SK-N-SH (cell line): ENCODE data around the gene SIT1. TPM values are rescaled to one million over a fixed set of nuclear protein-coding genes. Genes with fewer than 3 reads are reported as not detected.

Source experiments
- CTCF ChIA-PET: fragments of 300-600, 350-600 bp; formaldehyde crosslinking; extraction: SDS; loops from one replicate; lab custom pipeline; 2021; lab: Yijun Ruan, JAX
- POLR2A ChIA-PET: fragments of 350-600 bp; sonication (Branson Sonifier 250); formaldehyde crosslinking; extraction: SDS; loops from one replicate; lab custom pipeline; 2020; ENCODE audit warnings: antibody characterized with exemption, inconsistent platforms; lab: Yijun Ruan, JAX
- DNase-seq: peaks from one replicate; pipeline ENCODE4 v3.0.0; 2012
- H2AFZ ChIP-seq: fragments of 200-600 bp; sonication (generic); 2 replicates; pipeline ENCODE4 v1.8.1; 2016; ENCODE audit warnings: antibody characterized with exemption, mild to moderate bottlenecking, low read depth
- H3F3A ChIP-seq: fragments of 200-600 bp; sonication (generic); replicated peaks from 2 replicates; pipeline ENCODE3; 2016; ENCODE audit warnings: antibody characterized with exemption, mild to moderate bottlenecking; ENCODE audit not compliant: insufficient read depth
- H3K27ac ChIP-seq, 2 experiments: fragments of 200-500 bp in 1 of 2; fragments of 200-600 bp in 1 of 2; sonication (Bioruptor generic) in 1 of 2; sonication (generic), shearing (Covaris generic) in 1 of 2; 2 replicates each; pipeline versions ENCODE4 v1.5.1 to v1.6.1; 2014 to 2016; ENCODE audit warnings: low read depth in 2 of 2, inconsistent platforms in 1 of 2, low read length in 1 of 2, mild to moderate bottlenecking in 1 of 2, mixed read lengths in 1 of 2
- H3K27me3 ChIP-seq: fragments of 200-600 bp; sonication (generic), shearing (Covaris generic); 2 replicates; pipeline ENCODE4 v1.6.1; 2016; ENCODE audit warnings: mixed run types; ENCODE audit not compliant: insufficient read depth
- H3K36me3 ChIP-seq, 2 experiments: fragments of 200-500 bp in 1 of 2; fragments of 200-600 bp in 1 of 2; sonication (Bioruptor generic) in 1 of 2; sonication (generic) in 1 of 2; replicated peaks in 1 of 2; 2 replicates each; pipeline versions ENCODE3 to v1.5.1; 2014 to 2016; ENCODE audit warnings: low read length in 1 of 2, mild to moderate bottlenecking in 1 of 2; ENCODE audit not compliant: insufficient read depth in 2 of 2, control insufficient read depth in 1 of 2
- H3K4me1 ChIP-seq, 2 experiments: fragments of 200-500 bp in 1 of 2; fragments of 200-600 bp in 1 of 2; sonication (Bioruptor generic) in 1 of 2; sonication (generic), shearing (Covaris generic) in 1 of 2; 2 replicates each; pipeline versions ENCODE4 v1.5.1 to v1.6.1; 2014 to 2016; ENCODE audit warnings: low read depth in 1 of 2, low read length in 1 of 2, mixed run types in 1 of 2; ENCODE audit not compliant: insufficient read depth in 2 of 2, control insufficient read depth in 1 of 2
- H3K4me2 ChIP-seq: fragments of 200-600 bp; sonication (generic), shearing (Covaris generic); 2 replicates; pipeline ENCODE4 v1.6.1; 2017; ENCODE audit warnings: mixed run types
- H3K4me3 ChIP-seq, 2 experiments: fragments of 200-500 bp in 1 of 2; fragments of 200-600 bp in 1 of 2; sonication (Bioruptor generic) in 1 of 2; sonication (generic), shearing (Covaris generic) in 1 of 2; 2 replicates each; pipeline versions ENCODE4 v1.5.1 to v1.8.1; 2014 to 2016; ENCODE audit warnings: low read depth in 2 of 2, inconsistent platforms in 1 of 2, low read length in 1 of 2, mild to moderate bottlenecking in 1 of 2, mixed read lengths in 1 of 2, moderate library complexity in 1 of 2
- H3K79me2 ChIP-seq: fragments of 200-600 bp; sonication (generic); 2 replicates; pipeline ENCODE4 v1.8.1; 2017; ENCODE audit warnings: mild to moderate bottlenecking; ENCODE audit not compliant: insufficient read depth
- H3K9ac ChIP-seq: fragments of 200-600 bp; sonication (generic); 2 replicates; pipeline ENCODE4 v1.6.1; 2017; ENCODE audit warnings: mixed run types
- H3K9me2 ChIP-seq: fragments of 200-600 bp; sonication (generic); 2 replicates; pipeline ENCODE4 v1.6.1; 2017; ENCODE audit warnings: mixed run types
- H3K9me3 ChIP-seq: fragments of 200-600 bp; sonication (generic); 2 replicates; pipeline ENCODE4 v1.6.1; 2017; ENCODE audit warnings: mixed run types, mild to moderate bottlenecking, moderate library complexity
- H4K20me1 ChIP-seq: fragments of 200-600 bp; sonication (generic); 2 replicates; pipeline ENCODE4 v1.6.1; 2017; ENCODE audit warnings: mild to moderate bottlenecking, mixed run types; ENCODE audit not compliant: insufficient read depth
- CHD2 ChIP-seq: fragments of 150-350 bp; IDR thresholded peaks from 2 replicates; pipeline ENCODE4 v1.6.1; 2018; ENCODE audit warnings: low read length; ENCODE audit not compliant: partially characterized antibody
- ELF1 ChIP-seq: IDR thresholded peaks from 2 replicates; pipeline ENCODE4 v1.4.0; 2012
- EP300 ChIP-seq, 2 experiments: IDR thresholded peaks; 2 replicates each; pipeline versions ENCODE4 v1.4.0 to v1.6.1; 2012; ENCODE audit warnings: borderline replicate concordance in 1 of 2, low read depth in 1 of 2, low read length in 1 of 2
- EZH2phosphoT487 ChIP-seq: fragments of 200-600 bp; sonication (generic); IDR thresholded peaks from 2 replicates; pipeline ENCODE4 v1.6.1; 2017; ENCODE audit warnings: low read depth, mixed run types, mild to moderate bottlenecking, antibody characterized with exemption, moderate library complexity, borderline replicate concordance
- FOXM1 ChIP-seq: IDR thresholded peaks from 2 replicates; pipeline ENCODE4 v1.4.0; 2012; ENCODE audit warnings: low read depth, mild to moderate bottlenecking
- GABPA ChIP-seq: IDR thresholded peaks from 2 replicates; pipeline ENCODE4 v1.4.0; 2012; ENCODE audit warnings: low read depth, mild to moderate bottlenecking
- GATA2 ChIP-seq: sonication (generic); formaldehyde crosslinking; IDR thresholded peaks from 2 replicates; pipeline ENCODE4 v1.5.0; 2020; ENCODE audit warnings: mild to moderate bottlenecking, missing genetic modification reagents
- JUND ChIP-seq: IDR thresholded peaks from 2 replicates; pipeline ENCODE4 v1.4.0; 2012
- MEF2A ChIP-seq: IDR thresholded peaks from 2 replicates; pipeline ENCODE4 v1.4.0; 2012; ENCODE audit warnings: low read depth, borderline replicate concordance
- NFIC ChIP-seq: IDR thresholded peaks from 2 replicates; pipeline ENCODE4 v1.4.0; 2012; ENCODE audit warnings: borderline replicate concordance
- POLR2AphosphoS5 ChIP-seq: IDR thresholded peaks from 2 replicates; pipeline ENCODE4 v1.6.1; 2012; ENCODE audit warnings: low read depth, low read length
- RAD21 ChIP-seq: IDR thresholded peaks from 2 replicates; pipeline ENCODE4 v1.6.1; 2012; ENCODE audit warnings: mild to moderate bottlenecking, low read length
- RCOR1 ChIP-seq: fragments of 150-350 bp; IDR thresholded peaks from 2 replicates; pipeline ENCODE4 v1.6.1; 2017; ENCODE audit warnings: antibody characterized with exemption, low read length
- RXRA ChIP-seq: IDR thresholded peaks from 2 replicates; pipeline ENCODE4 v1.4.0; 2012; ENCODE audit warnings: low read depth, mild to moderate bottlenecking, borderline replicate concordance
- SIN3A ChIP-seq: IDR thresholded peaks from 2 replicates; pipeline ENCODE4 v1.6.1; 2012; ENCODE audit warnings: low read depth, mild to moderate bottlenecking, low read length, moderate library complexity, borderline replicate concordance
- SMC3 ChIP-seq: IDR thresholded peaks from 2 replicates; pipeline ENCODE4 v1.6.1; 2012; ENCODE audit warnings: low read depth, low read length, improper control_type of control experiment
- WGBS: methylation state at CpG from one replicate; pipeline ENCODE4 v1.1.6; 2017; ENCODE audit warnings: low lambda C conversion rate; 5-methylcytosine and 5-hydroxymethylcytosine counted together
- polyA plus RNA-seq, 3 experiments: library from polyadenylated mRNA; depleted of rRNA; stranded (reverse); fragments of >200 nt; gene quantifications; 2 replicates each; pipeline ENCODE4 v1.2.3, GENCODE V29; 2012
- TF ChIP-seq, protein P1 (sequence below): fragments of 150-350 bp; IDR thresholded peaks from 2 replicates; pipeline ENCODE4 v1.6.1; 2016; ENCODE audit warnings: mild to moderate bottlenecking, low read depth, low read length
- TF ChIP-seq, protein P2 (sequence below): IDR thresholded peaks from 2 replicates; pipeline ENCODE4 v1.4.0; 2012; ENCODE audit warnings: low read depth, borderline replicate concordance
- TF ChIP-seq, protein P3 (sequence below): fragments of 150-350 bp; IDR thresholded peaks from 2 replicates; pipeline ENCODE4 v1.6.1; 2017; ENCODE audit warnings: antibody characterized with exemption, low read length, low read depth, borderline replicate concordance

The SIT1 gene
- polyA plus RNA-seq, 1 of the 3 experiments (the other 2 are of a cell fraction): not detected

DNA sequence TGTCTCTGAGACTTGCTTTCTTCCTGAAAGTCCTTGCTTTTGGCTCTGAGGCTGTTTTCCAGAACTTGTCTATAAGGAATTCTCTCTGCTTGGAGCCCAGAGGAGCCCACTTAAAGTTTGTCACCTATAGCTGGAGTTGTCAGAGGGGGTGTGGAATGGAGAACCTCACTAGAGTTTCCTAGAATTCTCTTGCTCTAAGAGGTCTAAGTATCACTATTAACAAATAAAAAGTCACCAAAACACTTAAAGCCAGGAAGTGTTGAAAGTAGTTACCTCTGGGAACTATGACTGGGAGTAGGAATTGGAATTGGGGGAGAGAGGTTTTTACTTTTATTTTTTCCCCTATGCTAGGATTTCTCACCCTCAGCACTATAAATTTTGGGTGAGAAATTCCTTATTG lies 15.0 kb downstream of the SIT1 start:
- H3K36me3 ChIP-seq: no peaks in the 10 kb centered on the region
- no peak overlapping the region for H2AFZ ChIP-seq
- H3K9me3 ChIP-seq: no peaks in the 10 kb centered on the region
- no peak for DNase-seq
- no peak overlapping the region for H3K4me3 ChIP-seq
- H3K9ac ChIP-seq: no peak overlapping the region
- H3F3A ChIP-seq: no peaks in the 10 kb centered on the region
- H4K20me1 ChIP-seq: no peaks in the 10 kb centered on the region
- no peaks in the 10 kb centered on the region for H3K9me2 ChIP-seq
- TF ChIP-seq GABPA: no peak
- TF ChIP-seq FOXM1: no peak
- TF ChIP-seq ELF1: no peak
- no peak for TF ChIP-seq CHD2
- TF ChIP-seq, protein P1, sequence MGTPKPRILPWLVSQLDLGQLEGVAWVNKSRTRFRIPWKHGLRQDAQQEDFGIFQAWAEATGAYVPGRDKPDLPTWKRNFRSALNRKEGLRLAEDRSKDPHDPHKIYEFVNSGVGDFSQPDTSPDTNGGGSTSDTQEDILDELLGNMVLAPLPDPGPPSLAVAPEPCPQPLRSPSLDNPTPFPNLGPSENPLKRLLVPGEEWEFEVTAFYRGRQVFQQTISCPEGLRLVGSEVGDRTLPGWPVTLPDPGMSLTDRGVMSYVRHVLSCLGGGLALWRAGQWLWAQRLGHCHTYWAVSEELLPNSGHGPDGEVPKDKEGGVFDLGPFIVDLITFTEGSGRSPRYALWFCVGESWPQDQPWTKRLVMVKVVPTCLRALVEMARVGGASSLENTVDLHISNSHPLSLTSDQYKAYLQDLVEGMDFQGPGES: no peak
- TF ChIP-seq MEF2A: no peak
- TF ChIP-seq EZH2phosphoT487: no peak
- no peaks in the 10 kb centered on the region for H3K4me1 ChIP-seq
- H3K4me2 ChIP-seq: no peak overlapping the region
- no peaks in the 10 kb centered on the region for H3K27me3 ChIP-seq
- no peak overlapping the region for H3K27ac ChIP-seq
- ChIA-PET POLR2A (no interaction called here), CTCF (interaction anchor here (1.6 to 2.7 kb wide), 3 partner anchors 10 to 24 kb away, joined by 7 to 9 read pairs (median 8); no protein-coding TSS in a partner anchor)
- H3K79me2 ChIP-seq: no peaks in the 10 kb centered on the region

DNA sequence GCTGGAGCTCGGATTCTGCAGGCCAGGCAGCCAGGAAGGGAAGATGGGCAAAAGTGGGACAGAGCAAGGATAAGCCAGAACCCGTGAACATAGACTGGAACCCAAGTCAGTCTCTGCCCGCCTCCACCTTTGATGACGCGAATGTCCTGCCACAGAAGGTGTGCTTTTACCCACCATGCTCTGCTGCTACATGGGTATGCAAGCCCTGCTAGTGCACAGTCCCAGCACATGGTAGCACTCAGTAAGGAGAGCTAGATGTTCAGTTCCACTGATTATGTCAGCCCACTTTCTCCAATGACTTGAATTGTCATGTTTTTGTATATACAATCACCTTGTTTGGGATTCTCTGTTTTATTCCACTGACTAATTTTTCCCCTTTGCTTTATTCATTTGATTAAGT lies 21.1 kb downstream of the SIT1 start:
- Histone ChIP-seq H3K27me3 (no peaks in the 10 kb centered on the region), H3K4me3 (no peak overlapping the region), H3K9me3 (no peaks in the 10 kb centered on the region), H4K20me1 (no peaks in the 10 kb centered on the region), H3K79me2 (no peaks in the 10 kb centered on the region), H3K9ac (no peak overlapping the region), H3K4me2 (no peak overlapping the region), H3K4me1 (no peaks in the 10 kb centered on the region), H3F3A (no peaks in the 10 kb centered on the region), H2AFZ (no peak overlapping the region), H3K27ac (no peak overlapping the region), H3K9me2 (no peaks in the 10 kb centered on the region), H3K36me3 (no peaks in the 10 kb centered on the region)
- WGBS: 83% methylated on average over 5 of the region's 5 CpGs
- CTCF ChIA-PET: interaction anchor here (0.7 to 6.4 kb wide), 7 partner anchors 12 to 67 kb away, joined by 3 to 32 read pairs (median 4); partner anchors contain the start of genes CCDC107 and RMRP
- no peak for DNase-seq
- TF ChIP-seq RXRA (no peak), SIN3A (no peak), JUND (no peak), RCOR1 (no peak), EP300 (IDR thresholded peaks at IDR 0.05; ENCODE audit: borderline replicate concordance in 1 of 2, low read depth in 1 of 2, low read length in 1 of 2) (no peak), GATA2 (CRISPR knock-in tag) (no peak), SMC3 (no peak), RAD21 (no peak), NFIC (no peak), POLR2AphosphoS5 (no peak)
- TF ChIP-seq, protein P2, sequence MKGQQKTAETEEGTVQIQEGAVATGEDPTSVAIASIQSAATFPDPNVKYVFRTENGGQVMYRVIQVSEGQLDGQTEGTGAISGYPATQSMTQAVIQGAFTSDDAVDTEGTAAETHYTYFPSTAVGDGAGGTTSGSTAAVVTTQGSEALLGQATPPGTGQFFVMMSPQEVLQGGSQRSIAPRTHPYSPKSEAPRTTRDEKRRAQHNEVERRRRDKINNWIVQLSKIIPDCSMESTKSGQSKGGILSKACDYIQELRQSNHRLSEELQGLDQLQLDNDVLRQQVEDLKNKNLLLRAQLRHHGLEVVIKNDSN: no peak
- TF ChIP-seq, protein P3, sequence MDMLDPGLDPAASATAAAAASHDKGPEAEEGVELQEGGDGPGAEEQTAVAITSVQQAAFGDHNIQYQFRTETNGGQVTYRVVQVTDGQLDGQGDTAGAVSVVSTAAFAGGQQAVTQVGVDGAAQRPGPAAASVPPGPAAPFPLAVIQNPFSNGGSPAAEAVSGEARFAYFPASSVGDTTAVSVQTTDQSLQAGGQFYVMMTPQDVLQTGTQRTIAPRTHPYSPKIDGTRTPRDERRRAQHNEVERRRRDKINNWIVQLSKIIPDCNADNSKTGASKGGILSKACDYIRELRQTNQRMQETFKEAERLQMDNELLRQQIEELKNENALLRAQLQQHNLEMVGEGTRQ: no peak
- POLR2A ChIA-PET: no interaction called here
